ENCODE measurements around the gene STOML1.
A peak's percentile ranks its signal among the peaks of the same experiment; 100 is the strongest.

The STOML1 gene

DNA sequence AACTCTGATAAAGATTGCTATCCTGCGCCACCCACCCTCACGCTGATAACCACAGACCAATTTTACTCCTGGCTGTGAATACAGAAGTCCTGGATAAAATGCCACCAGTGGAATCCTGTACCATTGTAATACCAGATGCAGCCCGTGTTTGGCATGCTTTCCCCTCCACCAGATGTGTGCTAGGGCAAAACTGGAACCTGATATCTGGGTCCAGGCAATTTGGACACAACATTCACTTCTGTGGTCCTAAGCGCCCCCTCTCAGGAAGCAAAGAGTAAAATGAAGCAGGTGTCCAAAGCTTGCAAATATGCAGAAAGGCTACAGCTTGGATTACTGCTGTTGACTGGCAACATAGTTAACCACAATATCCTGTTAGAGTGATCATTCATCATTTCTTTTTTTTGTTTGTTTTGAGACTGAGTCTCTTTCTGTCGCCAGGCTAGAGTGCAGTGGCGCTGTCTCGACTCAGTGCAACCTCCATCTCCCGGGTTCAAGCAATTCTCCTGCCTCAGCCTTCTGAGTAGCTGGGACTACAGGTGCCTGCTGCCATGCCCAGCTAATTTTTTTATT lies 33.0 kb downstream of the STOML1 start:
- no peak for DNase-seq

DNA sequence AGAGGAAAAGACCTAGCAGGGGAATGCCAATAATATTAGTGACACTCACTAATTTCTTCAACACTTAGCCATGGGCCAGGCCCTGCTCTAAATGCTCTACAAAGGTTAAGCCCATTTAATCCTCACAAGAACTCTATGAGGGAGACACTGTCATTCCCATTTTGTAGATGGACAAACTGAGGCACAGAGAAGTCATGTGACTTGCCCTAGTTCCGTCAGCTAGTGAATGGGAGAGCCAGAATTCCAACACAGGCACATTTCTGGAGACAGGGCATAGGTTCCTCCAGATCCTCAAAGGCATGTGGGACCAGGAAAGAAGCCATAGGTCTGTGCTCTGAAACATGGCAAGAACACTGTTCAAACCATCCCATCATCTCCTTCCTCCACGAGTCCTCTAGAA lies 34.3 kb downstream of the STOML1 start:
- no peak for DNase-seq

DNA sequence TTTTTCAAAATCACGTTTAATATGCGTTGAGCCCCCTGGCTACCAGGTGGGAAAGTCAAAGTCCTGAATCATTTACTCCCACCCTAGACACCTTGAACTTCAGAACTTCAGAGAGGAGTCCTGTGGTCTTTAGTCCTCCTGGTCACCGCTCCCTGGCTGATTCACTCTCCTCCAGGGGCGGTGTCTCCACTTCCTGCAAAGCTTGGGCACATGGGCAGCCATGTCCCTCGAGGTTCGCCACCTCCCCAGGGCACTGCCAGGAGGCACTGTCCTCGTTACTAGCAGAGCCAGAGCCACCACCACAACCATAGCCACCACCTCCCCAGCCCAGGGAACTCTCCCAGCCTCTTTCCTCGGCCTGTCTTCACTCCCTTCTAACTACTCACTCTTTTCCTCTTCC lies 34.8 kb downstream of the STOML1 start:
- no peak for DNase-seq

DNA sequence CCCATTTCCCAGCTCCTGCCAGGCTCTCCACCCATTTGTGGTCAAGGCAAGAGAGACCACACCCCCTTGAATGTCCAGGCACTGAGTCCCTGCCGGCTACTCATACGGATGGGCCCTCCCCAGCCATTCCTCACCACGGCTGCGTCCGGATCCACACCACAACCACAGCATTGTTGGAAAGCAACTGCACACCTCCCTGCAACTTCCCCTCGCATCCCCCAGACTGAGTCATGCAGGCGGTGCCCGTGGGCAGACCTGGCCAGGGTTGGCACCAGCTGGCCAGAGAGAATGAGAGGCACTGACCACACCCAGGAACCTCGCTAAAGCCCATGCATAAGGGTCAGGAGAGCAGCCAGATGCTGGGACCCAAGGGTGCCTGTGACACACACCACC lies 35.4 kb downstream of the STOML1 start:
- DNase-seq, result no peak

DNA sequence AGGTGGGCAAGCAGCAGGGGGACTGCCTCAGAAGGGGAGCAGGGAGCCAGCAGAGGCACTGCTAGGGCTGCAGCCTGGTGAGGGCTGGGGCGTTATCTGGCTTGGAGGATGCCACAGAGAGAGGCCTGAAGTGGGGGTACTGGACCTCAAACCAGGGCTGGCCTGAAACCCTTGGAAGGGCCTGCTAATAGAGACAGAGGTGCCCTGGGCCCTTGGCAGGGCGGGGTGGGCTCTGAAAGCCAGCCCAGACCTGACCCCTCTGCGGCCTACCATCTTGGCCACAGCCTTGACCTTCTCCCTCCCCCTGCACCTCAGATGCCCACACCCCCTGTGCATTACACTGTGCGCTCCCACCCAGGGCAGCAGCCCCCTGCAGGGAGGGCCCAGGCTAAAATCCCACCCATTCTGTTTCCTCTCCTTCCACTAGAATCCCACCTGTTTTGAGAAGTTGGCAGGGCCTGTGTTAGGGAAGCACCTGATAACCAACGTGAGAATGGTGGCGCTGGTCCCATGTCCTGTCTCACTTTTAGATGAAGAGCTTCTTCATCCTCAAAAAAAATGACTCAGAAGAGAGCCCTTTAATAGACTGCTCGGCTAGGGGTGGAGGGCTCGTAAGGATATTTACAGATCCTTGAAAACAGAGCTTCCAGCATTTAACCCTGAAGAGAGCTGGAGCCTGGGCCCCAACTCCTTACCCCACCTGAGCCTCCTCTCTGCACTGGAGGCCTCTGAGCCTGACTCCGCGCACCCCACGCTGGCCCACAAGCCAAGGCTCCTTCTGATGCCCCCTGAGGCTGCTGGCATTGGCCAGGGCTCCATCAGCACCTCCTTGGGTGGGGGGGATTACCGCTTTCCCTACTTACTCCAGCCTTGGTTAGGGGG lies 36.0 kb downstream of the STOML1 start:
- DNase-seq, result no peak

DNA sequence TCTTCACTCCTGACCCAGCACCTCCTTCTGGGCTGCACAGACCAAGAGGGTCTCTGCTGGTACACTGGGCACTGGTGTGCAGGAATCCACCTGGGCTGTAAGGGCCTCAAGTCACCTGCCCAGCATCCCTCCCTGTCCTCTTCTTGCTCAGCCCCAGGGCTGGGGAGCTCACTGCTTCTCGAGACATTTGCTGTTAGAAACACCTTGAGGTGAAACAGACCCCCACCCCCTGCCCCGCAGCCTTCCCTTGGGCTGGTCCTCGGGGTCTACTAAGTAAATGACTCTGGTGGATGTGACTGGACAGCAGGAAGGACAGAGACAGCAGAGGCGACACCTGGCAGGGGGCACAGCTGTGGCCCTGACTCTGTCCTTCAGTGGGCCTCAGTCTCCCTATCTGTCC lies 36.8 kb downstream of the STOML1 start:
- DNase-seq, result no peak

DNA sequence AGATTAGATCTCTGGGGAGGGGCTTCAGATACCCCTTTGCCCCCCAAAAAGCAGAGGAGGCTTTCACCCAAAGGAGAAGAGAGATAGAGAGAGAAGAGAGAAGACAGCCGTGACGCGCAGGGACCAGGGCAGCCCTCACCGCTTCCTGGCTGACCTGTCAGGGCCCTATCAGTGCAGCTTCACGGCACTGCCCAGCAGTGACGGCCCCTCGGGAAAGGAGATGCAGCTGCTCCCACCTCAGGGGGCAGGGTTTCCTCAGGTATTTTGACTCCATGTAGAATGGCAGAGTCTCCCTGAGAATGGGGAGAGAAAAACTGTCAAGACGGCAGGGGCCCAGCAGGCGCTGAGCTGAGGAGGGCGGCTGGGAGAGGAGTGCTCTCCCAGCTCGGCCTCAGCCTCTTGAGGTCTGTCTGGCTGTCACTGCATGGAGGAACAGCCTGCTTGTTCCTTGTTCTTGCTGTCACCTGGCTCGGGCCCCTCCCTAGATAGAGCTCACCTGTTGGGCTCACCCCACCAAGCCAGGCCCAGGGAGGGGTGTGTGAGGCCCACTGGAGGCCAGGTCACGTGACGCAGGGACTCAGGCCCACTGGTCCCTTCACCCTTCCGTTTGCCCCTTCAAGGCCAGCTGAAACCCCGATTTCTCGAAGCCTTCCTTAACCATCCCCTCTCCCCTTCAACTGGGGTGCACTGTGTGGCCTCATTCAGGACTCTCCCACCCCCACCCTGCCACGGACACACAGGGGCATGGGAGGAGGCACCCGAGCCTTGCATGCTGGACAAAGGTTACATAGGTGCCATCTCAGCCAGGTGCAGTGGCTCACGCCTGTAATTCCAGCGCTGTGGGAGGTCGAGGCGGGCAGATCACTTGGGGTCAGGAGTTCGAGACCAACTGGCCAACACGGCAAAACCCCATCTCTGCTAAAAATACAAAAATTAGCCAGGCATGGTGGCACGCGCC lies 37.6 kb downstream of the STOML1 start:
- no peak for DNase-seq

DNA sequence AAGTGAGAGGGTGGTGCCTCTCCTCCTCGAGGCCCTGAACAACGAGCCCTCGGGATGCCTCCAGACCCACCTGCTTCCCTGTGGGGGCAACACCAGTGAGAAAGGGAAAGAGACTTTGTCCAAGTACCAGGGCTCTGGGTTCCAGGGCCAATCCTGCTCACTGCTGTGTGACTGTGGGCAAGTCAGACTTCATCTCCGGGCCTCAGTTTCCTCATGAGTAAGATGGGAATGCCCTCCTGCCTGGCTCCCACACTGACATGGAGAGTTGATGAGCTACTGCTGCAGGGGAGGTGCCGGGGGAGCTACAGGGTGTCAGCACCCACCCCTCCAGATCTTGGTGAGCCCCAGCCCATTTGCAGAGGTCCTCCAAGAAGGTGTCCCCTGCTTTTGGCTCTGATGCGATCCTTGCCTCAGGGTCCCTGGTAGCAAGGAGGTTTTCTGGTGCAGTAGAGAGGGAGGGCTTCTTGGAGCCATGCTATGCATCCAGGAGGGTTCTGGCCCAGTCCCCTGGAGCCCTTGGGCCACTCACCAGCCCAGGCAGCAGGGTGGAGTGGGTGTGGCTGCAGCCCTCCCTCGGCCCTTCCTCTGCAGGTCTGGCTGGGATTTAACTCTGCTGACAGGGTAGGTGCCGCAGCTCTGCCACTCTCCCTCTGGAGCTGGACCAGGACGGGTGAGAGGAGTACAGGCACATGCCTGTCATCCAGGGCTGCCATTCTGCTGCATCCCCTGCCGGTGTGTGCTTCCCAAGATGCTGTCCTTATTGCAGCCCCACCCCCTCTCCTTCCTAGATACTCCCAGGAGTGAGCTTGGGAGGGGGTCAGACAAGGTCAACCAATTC lies 39.0 kb downstream of the STOML1 start:
- DNase-seq, result no peak

DNA sequence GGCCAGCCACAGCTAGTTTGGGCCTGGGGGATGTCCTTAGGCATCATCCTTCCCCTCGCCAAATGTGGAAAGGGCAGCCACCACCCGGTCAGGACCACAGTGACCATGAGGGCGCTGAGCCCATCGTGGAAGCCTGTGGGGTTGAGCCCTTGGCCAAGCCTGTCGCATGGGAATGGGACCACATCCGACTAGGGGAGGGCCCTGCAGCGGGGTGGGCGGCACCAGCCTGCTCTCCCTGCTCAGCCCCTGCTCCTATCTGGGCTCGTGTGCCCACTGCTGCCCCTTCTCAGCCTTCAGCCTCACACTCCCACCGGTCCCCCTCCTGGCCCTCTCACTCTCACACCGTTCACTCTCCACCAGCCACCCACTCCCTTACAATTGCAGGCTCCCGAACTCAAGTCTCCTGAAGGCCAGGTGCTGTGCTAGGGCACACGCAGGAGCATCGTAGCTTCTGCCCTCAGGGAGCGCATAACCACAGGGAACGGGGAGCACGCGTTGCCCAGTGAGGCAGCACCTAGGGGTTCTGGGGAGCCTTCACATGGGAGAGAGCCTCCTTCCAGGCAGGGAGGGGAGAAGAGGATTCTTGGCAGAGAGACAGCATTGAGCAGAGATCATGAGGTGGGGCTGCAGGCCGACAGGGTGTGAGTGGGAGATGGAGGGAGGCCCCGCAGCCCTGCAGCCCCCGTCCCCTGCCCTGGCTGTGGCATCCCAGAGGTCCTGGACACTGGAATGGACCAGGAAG lies 39.8 kb downstream of the STOML1 start:
- DNase-seq, result no peak

DNA sequence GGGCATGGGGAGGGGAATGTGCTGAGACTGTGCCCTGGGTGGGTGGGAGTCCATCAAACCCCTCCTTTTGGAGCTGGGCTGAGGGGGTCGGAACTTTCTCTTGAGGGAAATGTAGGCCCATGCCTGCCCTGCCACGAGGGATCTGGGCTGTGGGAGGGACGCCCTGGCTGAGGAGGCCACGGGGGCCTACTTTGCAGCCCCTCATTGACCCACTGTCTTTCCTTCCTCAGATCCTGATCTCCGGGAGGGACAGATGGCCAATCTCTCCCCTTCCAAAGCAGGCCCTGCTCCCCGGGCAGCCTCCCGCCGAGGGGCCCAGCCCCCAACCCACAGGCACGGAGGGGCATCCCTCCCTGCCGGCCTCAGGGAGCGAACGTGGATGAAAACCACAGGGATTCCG lies 40.5 kb downstream of the STOML1 start:
- no peak for DNase-seq

DNA sequence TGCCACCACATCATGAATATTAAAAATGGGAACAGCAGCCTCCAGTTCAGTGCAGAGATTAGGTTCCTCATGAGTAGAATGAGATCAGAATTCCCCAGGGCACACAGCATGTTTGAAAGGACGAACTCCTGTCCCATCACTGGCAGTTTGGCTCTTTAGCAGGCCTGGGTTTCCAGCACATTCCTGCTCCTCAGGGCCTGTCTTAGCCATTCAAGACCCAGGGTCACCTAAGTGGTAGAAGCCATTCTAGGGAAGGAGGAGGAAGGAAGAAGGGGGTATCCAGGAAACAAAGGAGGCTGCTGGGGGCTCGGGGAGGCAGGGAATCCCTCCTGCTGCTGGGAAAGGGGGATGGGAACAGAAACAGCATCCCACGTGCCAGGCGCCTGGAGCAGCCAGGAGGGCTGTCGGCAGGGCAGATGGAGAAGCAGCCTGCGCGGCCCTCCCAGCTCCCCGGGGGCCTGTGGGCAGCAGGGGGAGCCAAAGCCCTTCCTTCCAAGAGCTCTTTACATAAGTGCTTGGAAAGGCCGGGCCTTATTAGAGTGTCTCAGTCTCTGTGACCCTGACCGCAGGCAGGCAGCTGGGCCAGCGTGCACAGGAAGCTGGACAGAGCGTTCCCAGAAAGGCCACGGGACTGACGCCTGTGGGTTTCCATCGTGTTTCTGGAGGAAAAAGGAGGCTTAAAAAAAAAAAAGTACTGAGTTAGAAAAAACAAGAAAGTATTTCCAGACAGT lies 41.1 kb downstream of the STOML1 start:
- peak; percentile 66 for DNase-seq

DNA sequence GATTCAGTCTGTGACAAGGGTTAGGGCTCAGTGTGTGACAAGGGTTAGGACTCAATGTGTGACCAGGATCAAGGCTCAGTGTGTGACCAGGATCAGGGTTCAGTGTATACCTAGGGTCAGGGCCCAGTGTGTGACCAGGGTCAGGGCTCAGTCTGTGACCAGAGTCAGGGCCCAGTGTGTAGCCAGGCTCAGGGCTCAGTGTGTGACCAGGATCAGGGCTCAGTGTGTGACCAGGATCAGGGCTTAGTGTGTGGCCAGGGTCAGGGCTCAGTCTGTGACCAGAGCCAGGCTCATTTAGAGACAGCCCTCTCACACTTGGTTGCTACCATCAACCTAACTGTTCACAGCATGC lies 41.6 kb downstream of the STOML1 start:
- DNase-seq, result no peak

DNA sequence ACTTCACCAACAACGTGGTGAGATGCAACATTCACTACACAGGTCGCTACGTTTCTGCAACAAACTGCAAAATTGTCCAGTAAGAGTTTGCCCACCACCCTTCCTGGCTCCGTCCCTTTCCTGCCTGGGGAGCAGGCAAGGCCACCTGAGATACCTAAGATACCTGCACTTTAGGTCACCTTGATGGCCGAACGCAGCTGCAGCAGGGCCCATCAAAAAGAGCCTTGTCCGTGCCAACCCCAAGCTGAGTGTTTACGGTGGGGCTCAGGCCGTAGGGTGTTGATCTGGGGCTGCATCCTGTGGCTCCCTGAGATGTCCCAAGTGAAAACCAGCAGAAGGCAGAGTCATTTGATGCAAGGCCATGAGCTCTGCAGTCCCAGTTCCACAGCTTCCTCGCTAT lies 42.6 kb downstream of the STOML1 start:
- DNase-seq, result no peak

DNA sequence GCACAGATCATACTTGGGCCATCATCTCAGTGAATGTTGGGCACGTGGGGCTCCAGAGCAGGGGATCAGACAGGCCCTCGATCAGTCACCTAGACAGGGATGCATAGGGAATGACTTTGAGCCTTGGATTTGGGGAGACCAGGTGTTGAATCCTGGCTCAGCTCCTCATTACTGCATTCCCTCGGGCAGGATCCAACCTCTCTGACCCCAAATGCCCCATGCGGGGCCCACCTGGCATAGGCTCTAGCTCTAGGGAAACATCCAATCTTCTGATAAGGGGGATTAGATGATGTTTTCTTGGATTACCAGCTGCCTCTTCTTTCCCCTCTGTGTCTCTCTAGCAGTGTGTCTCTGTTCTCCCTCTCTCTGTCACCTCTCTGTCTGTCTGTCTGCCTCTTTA lies 43.1 kb downstream of the STOML1 start:
- DNase-seq, result no peak

DNA sequence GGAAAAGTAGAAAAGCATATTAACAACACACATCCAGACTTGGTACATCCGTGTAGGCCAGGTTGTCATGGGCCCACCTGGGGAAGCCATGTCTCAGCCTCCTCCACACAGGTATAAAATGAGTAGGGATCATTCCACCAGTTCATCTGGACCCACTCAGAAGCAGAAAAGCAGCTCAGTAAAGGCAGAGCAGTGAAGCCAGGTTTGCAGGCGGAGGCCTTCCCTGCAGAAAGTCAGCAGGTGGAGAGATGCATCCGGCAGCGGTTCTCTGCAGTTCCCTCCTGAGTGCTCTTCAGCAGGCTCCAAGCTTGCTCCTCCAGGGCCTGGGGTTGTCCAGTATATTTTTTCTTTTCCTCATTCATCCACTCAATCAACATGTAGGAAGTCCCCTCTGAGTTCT lies 43.7 kb downstream of the STOML1 start:
- DNase-seq, result no peak

DNA sequence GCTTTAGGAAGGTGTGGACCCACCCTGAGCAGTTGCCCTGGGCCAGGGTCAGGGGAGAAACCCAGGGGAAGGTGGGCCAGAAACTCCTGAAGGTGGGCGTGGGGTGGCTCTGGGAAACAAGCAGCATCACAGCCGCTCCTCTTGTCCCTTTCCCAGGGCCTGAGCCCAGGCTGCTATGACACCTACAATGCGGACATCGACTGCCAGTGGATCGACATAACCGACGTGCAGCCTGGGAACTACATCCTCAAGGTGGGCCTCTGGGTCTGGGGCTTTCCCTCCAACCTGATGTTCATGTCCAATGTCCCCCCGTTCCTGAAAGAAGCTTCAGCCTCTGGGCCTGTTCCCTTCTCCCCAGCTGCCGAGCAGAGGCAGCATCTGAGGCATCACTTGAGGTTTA lies 44.4 kb downstream of the STOML1 start:
- DNase-seq, result no peak

DNA sequence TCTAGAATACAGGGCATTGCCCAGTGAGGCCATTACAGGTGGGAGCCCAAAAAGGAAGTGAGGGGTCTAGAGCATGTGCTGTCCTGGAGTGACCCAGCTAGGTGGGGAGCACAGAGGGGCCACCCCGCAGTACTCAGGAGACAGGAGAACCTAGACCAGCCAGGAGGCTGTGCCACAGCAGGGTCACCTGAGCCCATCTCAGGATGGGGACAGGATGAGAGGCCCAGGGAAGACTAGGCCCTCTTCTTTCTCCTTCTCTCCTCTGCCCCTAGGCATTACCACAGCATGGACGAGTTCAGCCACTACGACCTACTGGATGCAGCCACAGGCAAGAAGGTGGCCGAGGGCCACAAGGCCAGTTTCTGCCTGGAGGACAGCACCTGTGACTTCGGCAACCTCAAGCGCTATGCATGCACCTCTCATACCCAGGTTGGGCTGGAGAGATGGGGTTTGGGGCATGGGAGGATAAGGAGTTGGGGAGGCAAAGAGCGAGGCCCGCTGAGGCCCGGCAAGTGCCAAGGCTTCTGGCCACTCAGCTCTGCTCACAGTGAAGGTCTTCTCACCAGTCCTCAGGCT lies 45.2 kb downstream of the STOML1 start:
- no peak for DNase-seq

DNA sequence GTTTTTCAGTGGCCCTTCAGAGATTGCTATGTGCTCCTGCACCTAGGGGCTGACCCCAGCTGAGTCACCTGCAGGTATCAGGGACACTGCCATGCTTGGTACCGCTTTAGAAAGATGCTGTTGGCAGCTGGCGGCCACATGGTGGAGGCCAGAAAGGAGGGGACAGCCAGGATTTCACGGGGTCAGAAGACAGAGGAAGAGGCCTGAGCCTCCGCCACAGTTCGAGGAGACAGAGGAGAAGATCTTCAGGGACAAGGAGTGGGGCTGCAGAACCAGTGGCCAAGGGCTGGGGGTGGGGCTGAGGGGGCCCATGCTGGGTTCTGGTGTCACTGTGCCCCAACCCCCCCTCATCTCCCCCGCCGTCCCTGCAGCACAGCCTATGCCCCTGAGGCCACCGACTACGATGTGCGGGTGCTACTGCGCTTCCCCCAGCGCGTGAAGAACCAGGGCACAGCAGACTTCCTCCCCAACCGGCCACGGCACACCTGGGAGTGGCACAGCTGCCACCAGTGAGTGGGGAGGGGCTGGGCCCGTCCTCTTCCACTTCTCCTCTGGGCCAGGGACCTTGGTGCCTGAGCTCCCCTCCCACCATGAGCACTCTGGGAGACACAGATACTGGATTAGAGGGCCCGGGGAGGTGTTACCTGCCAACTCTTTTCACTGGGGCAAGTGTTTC lies 45.9 kb downstream of the STOML1 start:
- no peak for DNase-seq

DNA sequence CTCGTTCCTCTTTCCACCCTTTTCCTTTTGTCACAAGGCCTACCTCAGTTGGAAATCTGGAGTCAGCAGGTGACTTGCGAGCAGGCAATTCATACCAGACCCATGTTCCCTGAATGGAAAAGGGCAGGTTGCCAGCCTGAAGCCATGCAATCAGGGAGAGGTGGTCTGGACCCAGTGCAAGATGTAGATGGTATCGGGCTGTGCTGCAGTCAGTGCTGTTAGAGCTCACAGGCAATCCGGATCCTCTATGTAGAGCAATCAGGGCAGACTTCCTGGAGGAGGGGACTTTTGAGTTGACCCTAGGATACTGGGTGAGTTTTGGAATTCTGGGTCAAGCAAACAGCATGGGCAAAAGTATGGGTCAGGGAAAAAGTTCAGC lies 47.0 kb downstream of the STOML1 start:
- no peak for DNase-seq
